GM19438 (cell line): ENCODE data around the gene SDK1.
A peak's percentile ranks its signal among the peaks of the same experiment; 100 is the strongest.

Source experiments
- ATAC-seq: cut with Tn5 transposase; IDR thresholded peaks from one replicate; pipeline ENCODE4 v1.9.1; 2021; ENCODE audit warnings: low read depth; ENCODE audit not compliant: unreplicated experiment

Gene SDK1

DNA sequence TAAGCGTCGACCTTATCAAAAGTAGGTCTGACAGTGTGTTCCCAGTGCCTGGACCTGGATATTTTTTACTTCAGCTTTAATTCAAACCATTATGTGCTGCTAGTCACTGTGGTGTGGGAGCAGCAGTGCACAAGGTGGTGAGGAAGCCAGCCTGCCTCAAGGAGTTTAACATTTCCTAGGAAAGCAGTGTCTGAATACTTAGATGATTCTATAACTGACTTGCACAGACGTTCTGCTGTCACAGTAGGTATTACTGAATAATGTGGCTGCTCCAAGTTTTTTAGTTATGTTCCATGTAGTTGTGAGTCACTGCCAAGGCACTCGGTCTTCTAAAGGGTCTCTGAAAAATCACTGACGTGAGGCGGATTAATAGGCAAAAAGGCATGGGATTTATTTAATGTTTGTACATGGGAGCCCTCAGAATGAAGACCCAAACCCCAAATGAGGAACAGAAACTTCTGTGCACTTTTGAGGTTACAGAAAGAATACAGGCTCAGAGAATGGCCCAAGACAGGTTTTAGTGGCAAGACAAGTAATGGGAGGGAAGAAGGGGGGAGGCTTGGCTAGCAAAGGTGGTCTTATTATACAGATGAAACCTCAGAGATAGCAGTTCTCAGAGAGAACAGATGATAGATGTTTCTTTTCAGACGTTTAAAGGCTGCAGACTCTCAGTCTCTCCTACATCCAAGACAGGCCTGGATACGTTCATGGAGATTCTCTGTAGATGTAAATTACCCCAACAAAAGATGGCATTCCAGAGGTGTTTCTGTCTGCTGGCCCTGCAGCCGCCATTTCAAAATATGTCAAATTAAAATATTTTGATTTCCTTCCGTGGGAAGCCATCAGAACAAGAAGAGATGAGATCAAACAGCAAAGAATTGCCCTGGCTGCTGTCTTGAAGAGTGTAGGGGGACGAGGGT lies 209.3 kb downstream of the SDK1 start:
- peak; percentile 70 for ATAC-seq

DNA sequence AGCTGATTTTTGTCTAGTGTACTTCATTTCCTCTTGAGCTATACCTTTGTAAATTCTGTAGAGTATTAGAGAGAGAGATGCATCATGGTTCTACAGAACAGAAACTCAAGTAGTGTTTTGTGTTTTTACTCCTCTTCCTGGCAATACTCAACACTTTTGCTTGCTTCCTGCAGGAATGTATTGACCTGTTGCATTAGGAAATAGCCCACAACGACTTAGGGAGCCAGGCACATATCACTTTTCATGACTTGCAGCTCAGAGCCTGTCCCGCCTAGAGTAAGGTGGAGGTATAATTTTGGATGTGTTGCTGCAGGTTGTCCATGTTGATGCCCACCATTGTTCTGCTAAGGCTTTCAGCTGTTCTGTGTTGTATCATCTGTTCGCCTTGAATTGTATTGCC lies 216.3 kb downstream of the SDK1 start:
- no peak for ATAC-seq

DNA sequence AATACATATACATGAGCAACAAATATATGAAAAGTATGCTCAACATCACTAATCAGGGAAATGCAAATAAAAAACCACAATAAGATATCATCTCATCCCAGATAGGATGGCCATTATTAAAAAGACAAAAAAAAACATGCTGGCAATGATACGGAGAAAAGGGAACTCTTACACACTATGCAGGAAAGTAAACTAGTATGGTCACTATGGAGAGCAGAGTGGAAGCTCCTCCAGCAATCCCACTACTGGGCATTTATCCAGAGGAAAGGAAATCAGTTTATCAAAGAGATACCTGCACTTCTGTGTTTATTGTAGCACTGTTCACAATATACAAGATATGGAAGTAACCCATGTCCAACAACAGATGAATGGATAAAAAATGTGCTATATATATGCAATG lies 217.5 kb downstream of the SDK1 start:
- no peak for ATAC-seq

DNA sequence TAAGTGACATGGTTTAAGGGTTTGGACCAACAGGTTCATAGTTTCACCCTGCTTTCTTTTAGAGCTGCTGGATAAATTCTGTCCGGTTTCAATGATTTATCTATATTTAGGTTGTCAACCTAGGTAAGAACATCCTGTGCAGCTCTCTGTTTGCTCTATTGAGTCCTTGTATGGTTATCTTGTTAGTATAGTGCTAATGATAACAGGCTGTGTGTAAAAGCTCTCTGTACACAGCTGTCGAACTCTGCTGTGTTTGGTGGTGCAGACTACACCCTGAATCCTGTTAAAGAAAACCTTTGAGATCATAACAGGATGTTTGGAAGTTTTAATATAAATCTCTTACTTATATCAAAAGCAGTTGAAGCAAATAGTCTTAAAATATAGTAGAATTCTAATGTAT lies 219.2 kb downstream of the SDK1 start:
- no peak for ATAC-seq

DNA sequence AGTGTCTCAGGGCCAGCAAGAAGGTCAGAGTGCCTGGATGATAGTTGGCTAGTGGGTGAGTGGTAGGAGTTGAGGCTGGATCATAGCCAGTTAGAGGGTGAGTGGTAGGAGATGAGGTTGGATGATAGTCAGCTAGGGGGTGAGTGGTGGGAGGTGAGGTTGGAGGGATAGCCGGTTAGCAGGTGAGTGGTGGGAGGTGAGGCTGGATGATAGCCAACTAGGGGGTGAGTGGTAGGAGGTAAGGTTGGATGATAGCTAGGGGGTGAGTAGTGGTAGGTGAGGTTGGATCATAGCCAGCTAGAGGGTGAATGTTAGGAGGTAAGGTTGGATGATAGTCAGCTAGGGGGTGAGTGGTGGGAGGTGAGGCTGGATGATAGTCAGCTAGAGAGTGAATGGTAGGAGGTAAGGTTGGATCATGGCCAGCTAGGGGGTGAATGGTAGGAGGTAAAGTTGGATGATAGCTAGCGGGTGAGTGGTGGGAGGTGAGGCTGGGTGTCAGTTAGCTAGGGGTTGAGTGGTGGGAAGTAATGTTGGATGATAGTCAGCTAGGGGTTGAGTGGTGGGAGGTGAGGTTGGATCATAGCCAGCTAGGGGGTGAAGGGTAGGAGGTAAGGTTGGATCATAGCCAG lies 226.6 kb downstream of the SDK1 start:
- ATAC-seq: no peak

DNA sequence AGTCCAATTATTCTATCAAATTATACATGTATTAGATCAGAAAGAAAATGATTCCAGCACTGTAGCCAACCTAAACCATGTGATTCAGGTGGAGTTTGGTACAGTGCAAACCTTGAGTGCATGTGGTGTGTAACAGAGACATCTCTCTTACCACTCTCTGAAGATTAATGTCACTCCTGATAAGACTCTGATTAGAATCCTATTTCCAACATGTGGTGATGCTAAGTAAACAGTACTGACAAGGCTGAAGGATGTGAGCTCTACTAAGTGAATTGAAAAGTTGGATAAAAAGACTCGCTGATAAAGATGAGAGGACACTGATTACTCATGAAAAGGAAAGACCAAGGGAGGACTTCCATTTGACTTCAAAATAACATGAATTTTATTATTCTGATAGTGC lies 232.0 kb downstream of the SDK1 start:
- ATAC-seq: no peak

DNA sequence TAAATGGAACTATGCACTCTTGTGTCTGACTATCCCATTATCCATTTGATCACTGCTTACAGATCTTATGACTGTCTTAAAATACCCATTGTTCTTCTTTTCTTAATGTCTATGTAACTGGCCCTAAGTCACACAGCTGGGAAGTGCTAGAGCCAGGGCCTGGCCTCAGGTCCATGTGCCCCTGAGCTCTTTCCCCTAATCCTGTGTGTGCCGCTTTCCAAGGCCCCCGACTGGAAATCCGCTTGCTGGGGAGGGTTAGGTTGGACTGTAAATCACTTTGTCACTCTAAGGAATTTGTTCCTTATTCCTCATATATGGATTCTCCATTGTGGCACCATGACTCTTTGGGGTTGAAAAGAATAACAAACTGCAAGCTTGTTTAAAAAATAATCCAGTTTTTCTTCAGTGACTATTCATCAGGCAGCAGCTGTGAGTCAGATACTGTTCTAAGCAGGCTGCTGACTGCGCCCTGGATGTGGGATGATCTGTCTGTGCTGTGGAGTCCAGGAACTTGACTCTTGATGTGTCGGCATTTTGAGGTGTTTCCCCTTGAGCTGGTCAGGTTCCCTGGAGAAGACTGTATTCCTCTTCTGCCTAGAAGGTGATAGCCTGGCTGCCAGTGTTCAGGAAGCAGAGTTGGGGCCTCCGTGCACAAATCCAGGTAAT lies 236.3 kb downstream of the SDK1 start:
- no peak for ATAC-seq

DNA sequence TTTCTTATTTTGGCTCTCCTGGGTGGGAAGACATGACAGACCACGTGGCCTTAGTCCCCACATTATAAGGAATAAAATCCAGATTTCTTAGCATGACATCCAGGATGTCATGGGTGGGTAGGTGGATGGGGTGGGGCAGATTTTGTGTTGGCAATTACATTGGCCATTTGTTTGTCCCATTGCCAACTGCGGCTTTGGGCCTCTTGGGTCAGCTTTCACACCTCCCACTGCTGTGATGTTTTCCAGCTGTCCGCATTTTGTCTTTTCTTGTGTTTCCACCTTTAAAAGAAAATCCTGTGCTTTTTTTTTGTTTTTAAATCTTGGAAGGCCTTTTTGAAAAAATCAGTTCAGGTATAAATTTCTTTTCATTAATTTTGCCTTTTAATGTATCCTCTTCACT lies 237.0 kb downstream of the SDK1 start:
- ATAC-seq: no peak

DNA sequence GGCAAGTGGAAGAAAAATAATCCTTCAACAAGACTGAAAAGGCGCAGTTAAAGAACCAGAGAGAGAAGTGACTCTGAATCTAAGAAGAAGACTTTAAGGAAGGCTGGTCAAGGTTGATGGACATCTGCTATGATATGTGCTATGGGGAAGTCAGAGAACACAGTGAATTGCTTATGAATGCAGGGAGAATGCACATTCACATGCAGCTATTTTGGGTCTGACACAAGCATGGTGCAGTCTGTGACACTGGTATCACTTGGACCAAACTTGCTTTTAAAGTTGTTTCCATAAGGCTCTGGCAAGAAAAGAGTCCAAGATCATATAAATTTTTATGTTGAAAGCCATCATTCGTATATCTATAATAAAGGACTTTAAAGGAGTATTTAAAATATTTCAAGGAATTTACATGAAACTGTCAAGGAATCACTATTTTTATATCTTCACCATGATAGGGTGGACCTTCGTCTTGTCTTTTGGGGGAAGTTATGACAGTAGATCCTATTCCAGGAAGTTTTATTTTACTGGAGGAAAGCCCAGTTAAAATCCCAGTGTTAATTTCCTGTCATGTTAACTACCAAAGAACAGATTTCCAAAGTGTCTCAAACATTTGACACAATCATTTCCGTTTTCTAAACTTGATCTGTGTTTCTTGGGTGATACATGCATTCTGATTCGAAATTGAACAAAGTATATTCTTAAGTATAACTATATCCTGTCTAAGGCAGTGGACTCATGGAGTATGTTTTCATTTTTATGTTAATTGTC lies 239.6 kb downstream of the SDK1 start:
- ATAC-seq: no peak

DNA sequence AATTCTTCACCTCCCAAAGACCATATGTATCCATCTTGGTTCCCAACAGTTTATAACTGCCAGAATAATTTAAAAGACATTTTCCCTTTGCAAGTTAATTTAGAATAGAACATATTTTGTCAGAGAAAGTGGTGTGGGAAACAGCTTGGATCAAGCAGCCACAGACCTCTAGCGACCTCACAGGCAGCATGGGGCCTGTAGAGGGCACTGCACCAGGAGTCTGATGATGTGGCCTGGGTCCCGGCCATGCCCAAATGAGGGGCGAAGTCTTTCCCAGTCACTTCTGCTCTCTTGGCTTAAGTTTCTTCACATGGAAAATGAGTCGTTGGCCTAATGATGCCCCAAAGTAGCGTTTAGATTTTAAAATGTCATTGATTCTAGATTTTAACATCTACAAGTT lies 243.2 kb downstream of the SDK1 start:
- no peak for ATAC-seq

DNA sequence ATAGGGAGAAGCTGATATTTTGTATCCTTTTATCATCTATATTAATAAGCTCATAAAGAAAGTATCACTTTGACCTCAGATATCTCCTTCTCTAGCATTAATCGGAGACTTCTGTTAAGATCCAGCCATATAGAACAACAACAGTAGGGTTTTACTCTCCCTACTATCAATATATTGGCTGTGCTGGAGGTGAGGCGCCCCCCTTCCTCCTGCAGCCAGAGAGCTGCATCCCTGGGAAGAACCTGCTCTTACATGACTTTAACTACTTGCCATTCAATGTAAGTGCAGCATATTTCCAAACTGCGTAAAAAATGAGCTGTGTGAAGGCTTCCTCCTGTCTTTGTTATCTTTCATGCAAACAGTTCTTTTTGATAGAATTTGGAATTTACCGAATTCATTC lies 247.8 kb downstream of the SDK1 start:
- no peak for ATAC-seq

DNA sequence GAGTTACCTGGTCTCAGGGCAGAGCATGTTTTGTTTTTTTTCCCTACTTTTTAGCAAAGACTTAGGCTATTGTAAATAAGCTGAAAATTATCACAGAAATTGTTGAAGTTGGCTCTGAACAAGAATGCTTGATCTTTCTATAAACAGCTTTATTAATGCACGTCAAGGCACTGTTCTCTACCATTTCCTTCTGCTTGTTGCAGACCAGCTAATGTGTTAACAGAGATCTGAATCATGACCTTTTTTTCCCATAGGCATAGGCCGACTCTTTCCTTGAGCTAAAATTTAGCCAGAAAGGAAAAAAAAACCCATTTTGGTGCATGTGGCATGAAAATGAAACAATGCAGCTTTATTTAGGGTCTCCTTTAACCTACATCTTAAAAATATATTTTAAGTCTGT lies 248.5 kb downstream of the SDK1 start:
- no peak for ATAC-seq

DNA sequence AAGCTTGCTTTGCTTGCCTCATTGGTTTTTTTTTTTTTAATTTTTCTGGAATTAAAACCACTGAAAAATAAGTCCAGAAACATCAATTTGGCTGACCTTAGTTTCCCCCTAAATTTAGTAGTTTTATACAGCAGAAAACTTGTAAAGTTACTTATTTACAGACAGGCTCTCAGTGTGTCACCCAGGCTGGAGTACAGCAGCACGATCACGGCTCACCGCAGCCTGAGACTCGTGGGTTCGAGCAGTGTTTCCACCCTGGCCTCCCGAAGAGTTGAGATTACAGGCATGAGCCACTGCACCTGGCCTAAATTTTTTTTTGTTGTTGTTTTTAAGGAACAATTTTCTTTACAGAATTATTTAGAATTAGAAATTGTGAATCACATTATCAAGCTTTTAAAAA lies 250.5 kb downstream of the SDK1 start:
- ATAC-seq: no peak

DNA sequence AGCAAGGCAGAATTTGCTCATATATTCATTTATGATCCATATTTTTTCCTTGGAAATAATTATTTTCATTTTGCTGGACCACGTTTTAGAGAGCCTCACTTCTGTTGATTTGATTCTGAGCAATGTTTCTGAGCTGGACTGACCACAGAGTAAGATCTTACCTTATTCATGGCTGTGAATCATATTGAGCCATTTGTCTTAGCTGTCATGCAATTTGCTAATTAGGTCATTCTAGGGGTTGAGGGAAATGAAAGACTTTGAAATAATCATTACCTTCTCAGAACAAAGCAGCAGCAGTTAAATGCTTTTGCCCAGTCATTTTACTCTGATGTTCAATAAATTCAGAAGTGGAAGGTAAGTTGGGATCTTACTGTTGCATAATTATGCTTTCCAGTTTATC lies 251.4 kb downstream of the SDK1 start:
- no peak for ATAC-seq

DNA sequence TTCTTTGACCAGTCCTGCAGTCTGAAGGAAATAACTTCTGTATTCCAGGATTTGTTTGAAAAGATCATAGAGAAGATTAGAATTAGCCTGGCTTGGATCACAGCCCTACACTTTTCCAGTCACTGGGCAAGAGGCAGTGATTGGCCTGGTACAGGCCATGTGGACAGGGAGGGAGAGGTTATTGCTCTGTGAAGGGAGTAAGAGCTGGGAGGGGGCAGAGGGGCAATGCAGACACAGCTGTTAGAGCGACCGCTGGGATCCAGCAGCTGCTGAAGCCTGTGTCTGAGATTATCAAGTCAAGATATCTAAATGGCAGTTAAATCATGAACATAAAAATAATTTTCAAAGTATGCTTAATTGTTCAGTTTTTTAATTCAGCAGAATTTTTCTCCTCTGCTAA lies 257.3 kb downstream of the SDK1 start:
- ATAC-seq: no peak

DNA sequence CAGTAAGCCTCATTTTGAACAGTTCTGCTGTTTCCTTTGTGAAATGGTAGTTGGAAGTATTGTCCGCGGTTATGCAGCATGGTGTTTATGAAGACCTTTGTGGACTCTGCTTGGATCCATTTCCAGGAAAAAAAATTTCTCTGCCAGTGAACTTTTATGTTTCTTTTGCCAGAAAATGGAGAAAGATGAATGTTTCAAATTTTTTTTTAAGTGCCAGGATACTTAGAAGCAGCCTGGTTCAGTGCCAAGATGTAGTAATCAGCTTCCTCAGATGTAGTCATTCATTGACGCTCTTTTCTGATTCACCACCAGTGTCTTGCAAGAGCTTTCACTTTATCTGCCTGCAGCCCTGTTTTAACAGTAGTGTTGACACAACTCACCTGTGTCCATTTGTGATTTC lies 258.2 kb downstream of the SDK1 start:
- ATAC-seq: no peak

DNA sequence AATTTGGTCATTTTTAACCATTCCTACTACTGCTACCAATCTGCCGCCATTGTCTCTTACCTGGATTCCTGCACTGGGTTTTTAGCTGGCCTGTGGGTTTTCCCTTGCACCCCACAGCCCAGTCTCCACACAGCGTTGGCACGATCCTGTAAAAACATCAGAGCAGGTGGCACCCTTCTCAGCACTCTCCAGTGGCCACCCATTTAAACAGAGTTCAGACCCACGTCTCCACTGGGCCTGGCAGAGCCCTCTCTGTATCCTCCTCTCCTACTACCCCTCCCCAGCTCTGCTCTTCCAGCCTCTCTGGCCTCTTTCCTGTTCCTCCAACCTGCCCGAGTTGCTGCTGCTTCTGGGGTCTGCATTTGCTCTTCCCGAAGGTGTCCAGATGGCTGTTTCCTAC lies 259.4 kb downstream of the SDK1 start:
- ATAC-seq: no peak

DNA sequence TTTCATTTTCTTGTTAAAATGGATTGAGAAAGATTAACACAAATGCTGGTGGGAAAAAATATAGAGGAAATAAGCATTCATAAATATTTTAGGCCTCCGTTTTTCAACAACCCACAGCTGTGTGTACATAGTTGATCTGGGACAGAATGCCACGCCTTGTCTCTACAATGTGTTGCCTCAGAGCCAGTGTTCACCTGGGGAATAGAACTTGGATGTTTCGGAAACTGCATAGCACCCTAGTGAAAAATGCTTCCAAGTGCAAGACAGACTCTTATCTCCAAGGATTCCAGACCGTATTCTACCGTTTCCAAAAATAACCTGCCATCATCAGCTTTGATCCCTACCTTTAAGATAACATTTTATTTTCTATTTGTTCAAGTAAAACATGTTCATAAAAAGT lies 260.9 kb downstream of the SDK1 start:
- ATAC-seq: no peak

DNA sequence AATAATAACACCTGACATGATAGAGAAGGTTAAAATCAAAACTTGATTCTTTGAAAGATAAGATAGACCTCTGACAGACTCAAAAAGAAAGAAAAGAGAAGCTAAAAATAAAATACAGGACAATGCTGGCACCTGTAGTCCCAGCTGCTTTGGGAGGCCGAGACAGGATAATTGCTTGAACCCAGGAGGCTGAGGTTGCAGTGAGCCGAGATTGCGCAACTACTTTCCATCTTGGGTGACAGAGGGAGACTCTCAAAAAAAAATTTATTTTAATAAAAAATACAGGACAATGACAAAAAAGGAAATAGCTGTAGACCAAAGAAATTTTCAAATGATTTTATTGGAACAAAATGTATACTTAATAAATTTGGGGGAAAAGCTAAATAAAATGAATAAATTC lies 263.2 kb downstream of the SDK1 start:
- ATAC-seq: no peak

DNA sequence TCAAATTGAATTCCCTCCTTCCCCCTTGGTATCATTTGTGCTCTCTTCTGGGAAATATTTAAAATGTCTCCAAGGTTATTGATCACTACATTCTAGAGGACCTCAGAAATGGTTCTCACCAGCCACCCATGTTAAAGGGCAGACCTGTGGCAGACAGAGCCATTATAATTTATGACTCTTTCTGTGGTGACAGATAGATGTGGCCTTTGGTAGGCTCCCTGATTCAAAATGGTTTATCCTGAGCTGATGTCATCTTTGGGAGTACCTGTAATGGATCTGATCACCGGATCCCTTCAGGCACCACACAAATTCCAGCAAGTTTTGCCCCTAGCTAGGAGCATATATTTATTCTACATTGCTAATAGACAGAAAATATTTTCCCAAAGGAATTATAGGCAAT lies 267.5 kb downstream of the SDK1 start:
- no peak for ATAC-seq

DNA sequence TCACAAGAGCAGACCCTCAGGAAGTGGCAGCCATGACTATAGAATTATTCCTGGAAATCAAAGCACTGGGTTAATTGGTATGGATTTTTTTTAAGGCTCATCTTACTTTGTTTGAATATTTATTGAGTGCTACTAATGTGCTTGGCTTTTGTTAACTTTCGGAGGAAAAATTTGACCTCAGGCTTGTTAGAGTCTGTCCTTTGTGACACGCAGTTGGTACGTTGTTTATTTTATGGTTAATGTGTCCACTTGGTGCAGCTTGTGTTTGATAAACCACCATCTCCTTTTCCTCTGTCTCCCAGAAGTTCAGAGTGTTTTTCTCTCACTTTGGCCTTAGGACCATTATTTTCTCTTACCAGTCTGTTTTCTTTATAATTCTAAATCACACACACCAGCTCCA lies 268.6 kb downstream of the SDK1 start:
- ATAC-seq: no peak
